Embryonic facial prominence (tissue), 1 donor: ENCODE data around the gene PRKCA.

Experiments used
- DNase-seq: peaks from one replicate; pipeline ENCODE4 v3.0.0-alpha.2; 2016; ENCODE audit errors: extremely low spot score

Gene PRKCA

DNA sequence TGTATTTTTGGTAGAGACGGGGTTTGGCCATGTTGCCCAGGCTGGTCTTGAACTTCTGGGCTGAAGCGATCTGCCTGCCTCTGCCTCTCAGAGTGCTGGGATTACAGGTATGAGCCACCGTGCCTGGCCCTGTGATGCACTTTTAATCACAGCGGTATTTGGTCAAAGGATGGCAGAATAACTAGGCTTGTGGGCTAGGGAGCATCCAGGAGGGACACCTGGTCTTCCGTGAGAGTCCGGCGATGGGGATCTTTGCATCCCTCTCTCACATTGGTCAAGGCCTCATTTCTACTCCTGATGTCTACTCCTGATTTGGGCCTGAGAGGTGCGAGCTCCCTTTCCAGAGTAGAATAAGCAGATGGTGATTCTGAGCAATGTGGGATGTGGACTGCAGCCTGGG lies 274.6 kb downstream of the PRKCA start:
- no peak for DNase-seq

DNA sequence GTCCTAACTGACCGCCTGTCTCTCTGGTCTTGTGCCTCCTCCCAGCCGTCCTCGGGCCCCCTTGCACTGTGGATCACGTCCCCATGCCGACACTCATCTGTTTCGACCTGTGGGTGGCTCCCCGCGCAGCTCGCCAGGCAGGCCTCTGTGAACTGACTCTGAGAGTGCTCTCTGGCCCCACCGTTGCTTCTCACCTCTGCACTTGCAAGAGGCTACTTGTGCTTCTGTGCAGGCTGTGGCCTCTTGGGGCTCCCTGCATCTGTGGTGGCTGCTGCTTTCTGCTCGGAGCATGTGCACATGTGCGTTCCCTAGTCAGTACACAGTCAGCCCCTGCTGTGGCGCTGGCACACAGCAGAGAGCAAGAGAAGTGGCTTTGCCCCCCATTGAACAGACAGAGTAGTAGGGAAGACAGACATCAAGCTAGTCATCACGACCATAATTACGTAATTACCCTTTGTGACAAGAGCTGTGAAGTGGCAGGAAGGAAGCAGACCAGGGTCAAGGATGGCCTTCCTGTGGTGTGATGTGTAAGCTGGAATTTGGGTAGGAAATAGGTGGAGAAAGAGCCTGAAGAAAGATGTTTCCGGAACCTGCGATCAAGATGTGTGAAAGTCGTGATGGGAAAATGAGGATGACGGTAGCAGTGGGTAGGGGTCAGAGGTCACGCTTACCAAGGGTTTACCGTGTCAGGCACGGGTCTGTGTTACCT lies 276.5 kb downstream of the PRKCA start:
- DNase-seq = no peak

- no peak for DNase-seq
These were observed 277.1 kb downstream of the PRKCA start for GRCh38 chr17:66579556-66579955.

- no peak for DNase-seq
These were observed 278.0 kb downstream of the PRKCA start for GRCh38 chr17:66580184-66580955.

- no peak for DNase-seq
These were observed 278.6 kb downstream of the PRKCA start for GRCh38 chr17:66580956-66581391.

- no peak for DNase-seq
These were observed 280.1 kb downstream of the PRKCA start for GRCh38 chr17:66582373-66583111.

- DNase-seq = no peak
These were observed 280.8 kb downstream of the PRKCA start for GRCh38 chr17:66583112-66583748.

GRCh38 chr17:66584927-66585326 lies 282.5 kb downstream of the PRKCA start:
- DNase-seq = no peak

- no peak for DNase-seq
These were observed 283.1 kb downstream of the PRKCA start for GRCh38 chr17:66585472-66585871.

DNA sequence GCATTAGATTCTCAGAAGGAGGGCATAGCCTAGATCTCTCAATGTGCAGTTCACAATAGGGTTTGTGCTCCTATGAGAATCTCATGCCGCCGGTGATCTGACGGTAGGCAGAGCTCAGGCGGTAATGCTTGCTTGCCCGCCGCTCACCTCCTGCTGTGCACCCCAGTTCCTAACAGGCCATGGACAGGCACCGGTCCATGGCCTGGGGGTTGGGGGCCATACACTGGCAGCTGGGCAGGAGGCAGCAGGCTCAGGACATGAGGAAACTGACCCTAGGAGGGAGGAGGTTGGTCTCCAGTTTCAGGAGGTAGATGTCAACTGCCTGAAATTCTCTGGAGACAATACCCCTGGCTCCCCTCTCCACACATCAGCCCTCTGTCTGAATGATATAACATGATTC lies 287.5 kb downstream of the PRKCA start:
- DNase-seq = no peak

GRCh38 chr17:66593116-66593515 lies 290.7 kb downstream of the PRKCA start:
- DNase-seq = no peak

GRCh38 chr17:66595893-66596292 lies 293.5 kb downstream of the PRKCA start:
- DNase-seq = no peak

DNA sequence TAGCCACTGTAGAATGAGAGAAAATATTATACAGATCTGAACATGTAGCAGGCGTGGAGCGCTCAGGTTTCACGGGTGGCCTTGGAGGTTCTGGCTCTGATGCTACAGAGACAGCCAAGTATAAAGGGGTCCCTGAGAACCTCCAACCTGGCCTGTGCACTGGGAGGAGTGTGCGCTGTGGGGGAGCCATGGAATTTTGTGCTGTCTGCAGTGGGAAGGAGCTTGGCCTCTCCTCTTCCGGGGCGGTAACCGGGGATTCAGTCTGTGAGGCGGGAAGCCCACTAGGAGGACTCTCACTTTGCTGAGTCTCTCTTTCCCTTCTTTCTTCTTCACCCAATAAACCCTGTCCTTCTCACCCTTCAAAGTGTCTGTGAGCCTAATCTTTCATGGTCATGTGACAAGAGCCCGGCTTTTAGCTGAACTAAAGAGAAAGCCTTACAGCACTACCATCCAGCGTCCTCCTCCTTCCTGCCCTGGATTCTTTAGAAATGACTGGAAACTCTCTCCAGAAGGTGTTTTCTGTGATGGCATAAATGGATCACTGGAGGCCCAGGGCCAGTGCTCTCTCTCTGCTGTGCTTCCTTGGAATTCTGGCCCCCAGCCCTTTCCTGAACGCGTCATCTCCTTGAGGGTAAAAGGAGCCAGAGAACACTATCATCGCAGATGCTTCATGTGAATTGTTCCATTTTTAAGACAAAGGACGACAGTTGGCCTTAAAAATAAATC lies 300.4 kb downstream of the PRKCA start:
- DNase-seq = no peak

- no peak for DNase-seq
These were observed 302.0 kb downstream of the PRKCA start for GRCh38 chr17:66604376-66604775.

- DNase-seq = no peak
These were observed 303.1 kb downstream of the PRKCA start for GRCh38 chr17:66605541-66605940.

- no peak for DNase-seq
These were observed 308.1 kb downstream of the PRKCA start for GRCh38 chr17:66610361-66611133.

- DNase-seq = no peak
These were observed 309.0 kb downstream of the PRKCA start for GRCh38 chr17:66611397-66611796.

DNA sequence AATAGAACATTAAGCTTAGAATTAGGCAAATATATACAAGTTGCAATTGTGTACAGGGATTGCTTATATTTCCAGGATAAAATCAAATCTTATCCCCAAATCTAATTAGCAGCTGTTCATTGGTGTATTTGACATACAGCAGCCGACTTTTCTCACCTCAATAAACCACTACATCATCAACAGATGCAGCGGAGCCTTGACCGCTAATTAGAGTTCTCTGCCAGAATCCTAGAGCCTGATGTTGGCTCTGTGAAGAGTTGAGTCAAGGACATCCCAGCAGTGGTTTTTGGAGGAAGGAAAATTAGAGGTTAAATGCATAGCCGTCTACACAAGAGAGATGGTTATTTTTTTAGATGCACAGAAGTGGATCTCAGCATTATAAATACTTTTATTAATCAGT lies 310.6 kb downstream of the PRKCA start:
- DNase-seq = no peak

DNA sequence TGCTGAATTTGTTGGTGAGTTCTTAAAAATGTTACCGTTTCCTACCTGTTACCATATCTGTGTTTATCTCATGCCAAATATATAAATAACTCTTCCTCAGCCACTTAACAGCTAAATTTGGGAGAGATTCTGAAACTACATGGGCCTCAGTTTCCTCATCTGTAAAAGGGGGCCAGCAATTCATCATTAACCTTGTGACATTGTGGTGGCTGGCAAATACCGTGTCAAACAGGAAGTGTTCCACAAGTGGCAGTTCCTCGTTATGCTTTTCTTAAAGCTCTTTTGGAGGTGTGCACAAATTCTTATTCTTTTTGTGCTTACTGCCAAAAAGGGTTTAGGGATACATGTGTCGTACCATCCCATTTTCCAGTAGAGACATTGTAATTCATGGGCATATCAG lies 312.1 kb downstream of the PRKCA start:
- no peak for DNase-seq

GRCh38 chr17:66619206-66619605 lies 316.8 kb downstream of the PRKCA start:
- no peak for DNase-seq

DNA sequence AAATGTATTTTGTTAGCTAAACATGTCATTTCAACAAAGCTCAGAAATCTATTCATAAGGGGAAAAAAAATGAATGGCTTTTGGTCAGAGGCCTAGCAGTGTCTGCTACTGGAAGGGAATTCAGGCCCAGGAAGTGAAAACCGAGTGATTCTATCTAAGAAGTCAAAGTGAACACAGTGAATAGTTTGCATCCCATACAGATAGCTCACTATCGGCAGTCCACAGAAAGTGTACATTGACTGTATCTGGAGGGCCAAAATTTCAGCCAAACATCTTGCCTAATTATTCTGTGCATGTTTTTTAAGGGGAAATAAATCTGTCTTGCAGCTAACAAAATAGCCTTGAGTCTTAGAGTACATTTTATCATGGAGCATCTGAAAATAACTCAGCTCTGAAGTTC lies 318.1 kb downstream of the PRKCA start:
- DNase-seq = no peak
